NCI-H446 treated with DMSO at 0.1 percent for 48 hours (cell line): Measurements from ENCODE around the gene CRTC1.
A peak's percentile ranks its signal among the peaks of the same experiment; 100 is the strongest.

Experiments used
- DNase-seq: peaks from one replicate; lab custom pipeline; 2025; lab: John Stamatoyannopoulos, UW

The CRTC1 gene

DNA sequence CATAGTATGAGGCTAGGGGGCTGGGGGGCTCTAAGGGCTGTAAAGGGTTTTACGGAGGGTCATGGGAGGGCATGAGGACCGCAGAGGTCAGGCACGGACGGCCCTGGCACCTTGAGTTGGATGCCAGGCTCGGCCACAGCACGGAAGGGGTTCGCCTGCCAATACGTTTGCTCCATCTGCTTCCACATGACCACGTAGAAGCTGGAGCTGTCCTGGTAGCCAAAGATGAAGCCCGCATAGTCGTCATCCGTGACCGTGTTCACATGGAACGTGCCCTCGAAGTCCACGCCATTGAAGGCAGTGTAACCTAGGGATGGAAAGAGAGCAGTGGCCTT, 101.3 kb downstream of the CRTC1 start:
- no peak for DNase-seq

DNA sequence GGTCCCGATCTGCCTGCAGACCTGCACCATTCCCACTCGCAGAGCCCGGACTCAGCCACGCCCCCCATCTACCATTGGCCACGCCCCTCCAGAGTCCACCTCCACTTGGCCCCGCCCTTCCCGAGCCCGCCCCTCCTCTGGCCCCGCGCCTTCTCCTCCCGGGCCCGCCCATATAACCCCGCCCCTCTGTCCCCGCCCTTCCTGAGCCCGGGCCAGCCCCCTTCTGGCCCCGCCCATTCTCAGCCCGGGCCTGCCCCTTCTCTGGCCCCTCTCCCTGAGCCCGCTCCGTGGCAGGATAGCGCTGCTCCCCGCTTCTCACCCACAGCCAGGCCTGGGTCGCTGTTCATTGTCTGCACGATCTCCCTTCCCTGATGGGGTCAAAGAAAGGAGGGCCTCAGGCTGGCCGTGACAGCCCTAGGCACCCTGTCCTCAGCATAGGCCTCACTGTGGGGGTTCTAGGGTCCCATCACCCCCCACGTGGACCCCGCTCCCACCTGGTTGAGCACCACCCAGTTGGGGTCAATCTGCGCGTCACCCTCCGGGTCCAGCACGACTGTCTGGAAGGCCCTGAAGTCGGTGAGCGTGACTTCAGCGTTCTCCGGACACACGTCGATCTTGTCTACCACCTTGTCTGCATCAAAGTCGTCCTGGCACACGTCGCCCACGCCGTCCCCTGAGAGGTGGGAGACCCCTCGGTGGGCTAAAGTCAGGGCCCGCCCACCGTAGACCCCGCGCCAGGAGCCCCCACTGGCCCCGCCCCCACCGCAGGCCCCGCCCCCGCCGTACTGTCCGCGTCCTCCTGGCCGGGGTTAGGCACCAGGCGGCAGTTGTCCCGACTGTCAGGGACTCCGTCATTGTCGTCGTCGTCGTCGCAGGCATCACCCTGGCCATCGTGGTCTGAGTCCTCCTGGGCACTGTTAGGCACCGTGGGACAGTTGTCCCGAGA, 102.0 kb downstream of the CRTC1 start:
- peak; percentile 28 for DNase-seq

DNA sequence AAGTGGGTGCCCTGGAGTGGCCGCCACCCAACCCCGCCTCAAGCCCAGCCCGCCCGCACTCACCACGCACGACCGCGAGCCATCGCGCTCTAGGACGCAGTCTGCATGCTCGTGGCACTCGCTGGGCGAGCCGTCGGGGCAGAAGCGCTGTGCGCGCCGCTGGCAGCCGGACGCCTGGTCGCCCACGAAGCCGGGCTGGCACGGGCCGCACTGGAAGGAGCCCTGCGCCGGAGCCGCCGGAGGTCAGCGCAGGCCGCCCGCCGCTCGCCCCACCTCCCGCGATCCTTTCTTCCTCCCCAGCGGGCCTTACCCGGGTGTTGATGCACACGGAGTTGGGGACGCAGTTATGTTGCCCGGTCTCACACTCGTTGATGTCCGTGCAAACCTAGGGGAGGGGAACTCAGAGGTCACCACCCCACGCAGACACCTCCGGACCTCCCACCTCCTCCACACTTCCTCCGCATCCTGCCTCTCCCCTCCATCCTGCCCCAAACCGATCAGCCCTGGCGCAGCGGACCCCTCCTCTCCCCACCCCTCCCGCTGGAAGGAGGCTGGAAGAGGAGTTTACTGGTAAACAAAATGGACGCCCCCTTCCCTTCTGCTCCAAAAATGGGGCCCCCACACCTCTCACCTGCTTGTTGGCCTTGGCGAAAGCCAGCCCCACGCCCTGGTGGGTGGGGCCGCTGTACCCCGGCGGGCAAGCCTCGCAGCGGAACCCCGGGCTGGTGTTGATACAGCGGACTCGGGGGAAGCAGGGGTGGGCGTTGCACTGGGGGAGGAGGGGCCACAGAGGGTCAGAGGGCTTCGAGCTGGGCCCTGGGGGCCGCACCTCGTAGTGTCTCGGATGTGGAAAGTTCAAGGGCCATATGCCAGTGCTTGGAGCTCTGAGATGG, 105.3 kb downstream of the CRTC1 start:
- DNase-seq: no peak

DNA sequence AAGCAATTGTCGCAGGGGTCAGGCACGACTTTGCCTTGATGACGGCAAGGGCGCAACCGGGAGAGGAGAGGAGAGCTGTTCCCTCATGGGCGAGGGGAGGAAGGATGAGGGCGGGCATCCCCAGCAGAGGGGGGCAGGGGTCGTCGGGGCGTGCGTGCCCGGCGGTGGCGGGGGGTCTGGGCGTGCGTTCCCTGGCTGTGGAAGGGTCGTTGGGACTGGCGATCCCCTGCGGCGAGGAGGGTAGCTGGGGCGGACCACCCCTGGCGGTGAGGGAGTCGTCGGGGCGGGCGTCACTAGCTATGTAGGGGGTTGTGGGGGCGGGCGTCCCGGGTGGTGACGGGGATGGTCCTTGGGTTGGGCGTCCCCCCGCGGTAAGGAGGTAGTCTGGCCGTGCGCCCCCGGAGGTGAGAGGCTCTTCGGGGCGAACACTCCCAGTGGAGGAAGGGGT, 106.0 kb downstream of the CRTC1 start:
- DNase-seq: no peak

DNA sequence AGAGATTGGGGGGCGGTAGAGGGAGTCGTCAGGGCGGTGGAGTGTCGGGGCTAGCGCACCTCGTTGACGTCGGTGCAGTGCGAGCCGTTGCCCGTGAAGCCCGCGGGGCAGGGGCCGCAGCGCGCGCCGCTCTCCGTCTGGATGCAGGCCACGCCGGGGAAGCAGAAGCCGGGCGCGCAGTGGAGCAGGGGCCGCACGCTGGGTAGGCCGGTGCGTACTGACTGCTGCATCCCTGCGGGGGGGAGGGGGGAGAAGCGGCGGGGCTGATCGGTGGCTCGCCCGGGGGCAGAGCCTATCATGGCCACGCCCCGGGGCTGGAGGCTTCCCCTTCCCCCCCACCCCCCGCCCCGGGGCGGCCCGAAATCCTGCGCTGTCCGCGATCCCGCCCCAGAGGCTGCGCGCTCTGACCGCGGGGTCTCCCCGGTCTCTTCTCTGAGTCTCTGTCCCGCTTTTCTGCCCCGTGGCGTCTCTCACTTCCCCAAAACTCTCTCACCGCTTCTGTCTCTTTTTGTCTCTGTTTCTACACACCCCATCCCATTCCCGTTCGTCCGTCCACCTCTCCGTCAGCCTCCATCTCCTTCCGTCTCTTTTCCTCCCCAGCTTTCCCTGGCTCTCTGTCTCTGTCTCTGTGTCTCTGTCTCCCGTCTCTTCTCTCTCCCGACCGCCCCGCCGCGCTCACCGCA, 106.5 kb downstream of the CRTC1 start:
- DNase-seq: no peak

DNA sequence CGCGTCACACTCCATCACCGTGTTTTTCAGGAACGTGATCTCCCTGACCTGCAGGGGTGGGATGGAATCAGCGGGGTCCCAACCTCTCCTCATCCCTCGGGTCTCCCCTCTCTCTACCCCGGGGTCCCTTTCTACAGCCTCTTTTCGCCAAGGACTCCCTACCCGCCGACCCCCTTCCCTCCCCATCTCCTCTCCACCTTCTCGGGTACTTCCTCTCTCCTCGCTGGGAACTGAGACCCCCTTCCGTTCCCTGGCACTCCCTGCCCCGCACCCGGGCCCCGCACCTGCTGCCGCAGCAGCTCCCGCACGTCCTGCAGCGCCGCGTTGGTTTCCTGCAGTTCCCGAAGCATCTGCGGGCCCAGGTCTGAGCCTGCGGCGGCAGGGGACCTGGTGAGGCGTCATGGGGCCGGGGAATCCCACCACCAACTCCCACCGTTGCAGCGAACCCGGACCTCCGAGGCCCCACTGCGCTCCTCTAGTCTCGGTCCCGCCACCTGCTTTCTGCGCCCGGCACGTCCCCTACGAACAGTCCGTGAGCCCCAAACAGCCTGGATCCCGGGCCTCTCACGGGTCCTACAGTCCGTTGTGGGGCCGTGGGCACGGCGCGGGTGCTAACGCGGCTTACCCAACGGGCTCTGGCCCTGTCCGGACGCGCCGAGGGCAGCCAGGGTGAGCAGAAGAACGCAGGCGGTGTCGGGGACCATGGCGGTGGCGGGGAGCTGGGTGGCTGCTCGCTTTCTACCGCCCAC, 107.3 kb downstream of the CRTC1 start, which contains the start of gene COMP:
Gene COMP, minus strand, starts transcription at position 740 of the 749 bp plus-strand sequence. Its CDS starts 36 bp downstream, at position 704.
- no peak for DNase-seq

DNA sequence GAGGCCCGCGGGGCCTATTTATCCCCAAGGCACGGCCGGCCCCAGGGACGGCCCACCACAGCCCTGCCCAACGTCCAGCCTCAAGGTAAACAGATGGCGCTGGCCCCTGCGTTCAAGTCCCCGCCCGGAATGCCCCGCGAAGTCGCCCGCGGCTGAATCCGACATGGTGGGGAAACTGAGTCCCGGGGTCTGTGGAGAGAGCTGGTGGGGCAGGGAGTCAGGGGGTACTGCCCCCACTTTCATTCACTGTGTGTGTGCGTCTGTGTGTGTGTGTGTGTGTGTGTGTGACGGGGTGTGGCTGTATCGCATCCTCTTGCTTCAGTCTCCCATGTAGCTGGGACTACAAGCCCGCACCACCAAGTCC, 107.8 kb downstream of the CRTC1 start:
- DNase-seq: no peak

DNA sequence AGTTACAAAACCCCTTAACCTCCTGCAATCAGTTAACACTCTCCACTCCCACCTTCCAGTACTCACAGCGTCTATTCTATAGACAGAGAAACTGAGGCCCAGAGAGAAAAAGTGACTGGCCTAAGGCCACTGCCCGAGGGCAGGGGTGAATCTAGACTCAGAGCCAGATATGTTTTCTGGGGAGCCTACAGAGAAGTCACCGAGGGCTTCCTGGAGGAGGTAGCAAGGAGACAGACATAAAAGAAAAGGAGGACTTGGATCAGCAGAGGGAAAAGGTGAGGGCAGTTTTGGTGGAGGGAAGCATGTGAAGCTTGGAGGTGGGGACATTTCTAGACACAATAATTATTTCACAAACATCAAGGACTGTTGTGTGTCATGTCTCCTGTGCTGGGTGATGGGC, 109.2 kb downstream of the CRTC1 start:
- no peak for DNase-seq

DNA sequence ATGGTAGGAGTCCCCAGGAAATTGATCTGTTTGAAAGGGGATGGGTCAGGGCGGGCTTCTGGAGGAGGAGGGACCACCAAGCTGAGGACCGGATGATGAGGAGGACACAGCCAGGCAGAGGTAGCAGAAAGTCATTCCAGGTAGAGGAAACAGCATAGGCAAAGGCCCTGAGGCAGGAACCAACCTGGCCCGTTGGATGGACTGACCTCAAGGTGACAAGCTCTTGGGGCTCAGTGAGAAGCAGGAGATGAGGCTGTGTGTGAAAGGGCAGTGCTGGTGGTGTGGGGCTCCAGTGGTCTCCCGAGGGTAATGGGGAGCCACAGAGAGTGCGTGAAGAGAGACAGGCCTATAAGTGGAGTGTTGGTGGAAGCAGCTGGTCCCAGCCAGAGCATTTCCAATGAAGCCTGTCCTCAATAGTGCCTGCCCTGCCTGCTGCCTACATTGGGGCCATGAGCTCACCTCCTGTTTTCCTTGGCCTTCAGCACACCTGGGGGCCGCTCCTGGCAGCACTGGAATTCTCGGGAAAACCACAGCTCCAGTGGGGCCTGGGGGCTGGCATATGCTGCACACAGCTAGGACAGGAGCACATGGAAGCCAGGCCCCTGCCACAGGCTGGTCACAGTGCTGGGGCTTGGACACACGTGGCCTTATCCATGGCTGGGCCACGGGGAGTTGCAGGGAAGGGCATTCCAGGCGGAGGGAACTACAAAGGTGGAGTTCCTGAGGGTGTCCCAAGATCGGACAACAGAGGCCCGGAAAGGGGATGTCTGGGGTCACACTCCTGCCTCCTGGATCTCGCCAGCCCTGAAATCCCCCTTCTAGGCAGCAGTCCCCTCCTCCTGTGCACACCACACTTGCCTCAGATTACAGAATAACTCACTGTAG, 109.9 kb downstream of the CRTC1 start:
- no peak for DNase-seq

DNA sequence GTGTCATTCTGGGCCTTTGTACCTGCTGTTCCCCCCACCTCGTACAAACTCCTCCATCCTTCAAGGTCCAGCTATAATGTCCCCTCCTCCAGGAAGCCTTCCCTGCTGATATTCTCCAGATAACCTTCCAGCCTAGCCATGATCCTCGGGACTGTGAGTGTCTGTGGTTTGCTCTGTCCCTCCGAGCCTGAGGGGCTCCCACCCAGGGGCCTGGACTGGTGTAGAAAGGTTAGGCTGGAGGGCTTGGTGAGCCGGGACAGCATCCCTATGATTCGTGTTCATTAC, 110.5 kb downstream of the CRTC1 start:
- no peak for DNase-seq

DNA sequence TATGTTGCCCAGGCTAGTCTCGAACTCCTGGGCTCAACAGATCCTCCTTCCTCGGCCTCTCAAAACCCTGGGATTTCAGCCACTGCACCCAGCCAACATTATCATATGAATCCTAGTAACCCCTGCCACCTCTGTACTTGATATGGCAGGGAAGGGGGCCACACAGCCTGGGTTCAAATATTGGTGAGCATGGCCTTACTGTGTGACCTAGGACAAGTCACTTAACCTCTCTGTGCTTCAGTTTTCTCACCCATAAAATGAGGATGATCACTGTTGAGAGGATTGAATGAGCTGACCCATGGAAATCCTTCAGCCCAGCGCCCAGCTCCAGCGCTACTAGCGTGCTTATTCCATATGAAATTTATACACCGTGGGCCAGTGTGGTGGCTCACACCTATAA, 111.2 kb downstream of the CRTC1 start:
- no peak for DNase-seq

DNA sequence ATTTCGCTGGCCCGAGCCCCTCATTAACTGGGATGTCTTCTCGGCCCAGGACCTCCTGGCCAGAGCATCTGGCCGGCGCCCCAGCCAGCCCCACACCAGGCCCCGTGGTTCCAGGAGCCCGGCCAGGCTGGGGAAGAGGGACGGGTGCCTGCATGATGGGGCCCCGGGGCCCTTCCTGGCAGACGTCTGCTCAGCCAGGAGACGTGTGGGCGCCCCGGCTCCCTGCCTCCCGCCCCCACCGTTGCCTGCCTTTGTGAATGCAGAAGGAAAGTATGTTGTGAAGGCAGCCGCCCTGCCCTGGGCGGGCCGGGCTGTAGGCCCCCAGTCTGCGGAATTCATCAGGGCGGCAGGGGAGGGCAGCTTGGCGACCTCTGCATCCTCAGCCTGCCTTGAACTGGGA, 112.1 kb downstream of the CRTC1 start:
- DNase-seq: no peak

DNA sequence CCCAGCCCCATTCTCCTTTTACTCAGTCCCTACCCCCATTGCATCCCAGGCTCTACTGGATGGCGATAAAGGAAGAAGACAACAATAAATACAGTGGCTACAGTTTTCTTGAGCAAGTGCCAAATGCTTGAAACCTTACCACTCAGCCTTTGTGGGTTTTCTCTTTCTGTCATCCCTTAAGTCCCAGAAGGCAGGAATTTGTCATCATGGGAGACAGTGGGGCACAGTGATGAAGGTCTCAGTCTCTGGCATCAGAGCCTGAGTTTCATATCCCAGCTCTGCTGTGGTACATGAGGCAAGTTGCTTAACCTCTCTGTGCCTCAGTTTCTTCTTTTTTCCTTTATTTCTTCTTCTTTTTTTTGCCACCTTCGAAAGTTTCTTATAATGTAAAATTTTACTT, 112.8 kb downstream of the CRTC1 start:
- no peak for DNase-seq

DNA sequence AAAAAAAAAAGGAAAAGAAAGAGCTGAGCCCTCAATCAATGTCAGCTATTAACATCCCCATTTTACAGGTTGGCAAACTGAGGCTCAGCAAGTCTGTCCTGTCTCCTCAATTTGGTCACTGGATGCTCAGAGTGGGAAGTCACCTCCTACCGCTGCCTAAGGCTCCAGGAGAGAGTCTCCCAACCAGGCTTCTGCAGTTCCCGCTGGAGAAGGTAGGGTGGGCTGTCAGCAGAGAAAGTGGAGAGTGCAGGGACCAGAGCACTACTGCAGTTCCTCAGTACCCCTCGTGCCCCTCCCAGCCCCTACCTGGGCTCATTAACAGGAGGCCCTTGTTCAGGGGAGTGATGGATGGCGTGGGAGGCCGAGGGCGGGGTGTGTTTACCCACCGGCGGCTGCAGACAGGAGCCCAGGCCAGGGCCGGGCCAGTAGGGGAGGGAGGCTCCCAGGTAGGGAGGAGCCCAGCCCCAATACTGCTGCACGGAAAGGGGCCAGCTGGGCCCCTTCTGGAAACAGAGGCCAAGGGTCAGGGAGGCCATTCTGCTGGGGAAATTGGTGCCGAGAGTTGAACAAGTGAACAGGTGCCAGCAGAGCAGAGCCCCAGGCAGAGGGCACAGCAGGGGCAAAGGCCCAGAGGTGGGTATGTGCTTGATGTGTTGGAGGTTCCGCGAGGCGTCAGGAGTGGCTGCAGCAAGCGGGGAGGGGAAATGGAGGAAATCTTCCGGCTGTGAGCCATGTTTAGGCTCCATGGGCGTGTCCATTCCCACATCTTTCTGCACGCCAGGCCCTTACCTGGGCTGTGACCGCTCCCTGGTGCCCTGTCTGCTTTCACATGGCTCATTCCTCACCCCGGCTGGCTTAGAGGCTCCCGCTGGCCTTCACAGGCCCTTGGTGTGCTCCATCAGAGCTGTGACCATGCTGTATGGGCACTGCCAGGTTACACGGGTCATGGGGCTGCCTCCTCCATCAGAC, 115.2 kb downstream of the CRTC1 start:
- no peak for DNase-seq

DNA sequence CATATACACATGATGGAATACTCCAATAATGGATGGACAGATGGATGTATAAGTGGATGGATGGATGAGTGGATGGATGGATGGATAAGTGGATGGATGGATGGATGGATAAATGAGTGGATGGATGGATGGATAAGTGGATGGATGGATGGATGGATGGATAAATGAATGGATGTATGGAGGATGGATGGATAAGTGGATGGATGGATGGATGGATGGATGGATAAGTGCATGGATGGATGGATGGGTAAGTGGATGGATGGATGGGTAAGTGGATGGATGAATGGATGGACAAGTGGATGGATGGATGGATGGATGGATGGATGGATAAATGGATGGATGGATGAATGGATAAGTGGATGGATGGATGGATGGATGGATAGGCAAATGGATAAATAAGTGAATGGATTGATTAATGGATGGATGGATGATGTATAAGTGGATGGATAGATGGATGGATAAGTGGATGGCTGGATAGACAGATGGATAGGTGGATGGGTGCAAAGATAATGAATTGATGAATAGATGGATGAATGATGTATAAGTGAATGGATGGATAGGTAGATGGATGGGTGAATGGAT, 116.0 kb downstream of the CRTC1 start:
- DNase-seq: no peak

DNA sequence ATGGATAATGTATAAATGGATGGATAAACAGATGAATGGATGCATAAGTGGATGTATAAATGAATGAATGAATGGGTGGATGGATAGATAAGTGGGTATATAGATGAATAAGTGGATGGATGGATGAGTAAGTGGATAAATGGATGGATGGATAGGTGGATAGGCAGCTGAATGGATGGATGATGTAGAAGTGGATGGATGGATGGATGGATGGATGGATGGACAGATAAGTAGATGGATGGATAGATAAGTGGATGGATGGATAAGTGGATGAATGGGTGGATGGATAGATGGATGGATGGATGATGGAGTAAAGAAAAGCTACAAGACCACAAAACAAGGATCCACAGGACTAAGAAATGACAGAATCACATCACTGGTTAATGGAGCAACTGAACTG, 116.6 kb downstream of the CRTC1 start:
- no peak for DNase-seq

DNA sequence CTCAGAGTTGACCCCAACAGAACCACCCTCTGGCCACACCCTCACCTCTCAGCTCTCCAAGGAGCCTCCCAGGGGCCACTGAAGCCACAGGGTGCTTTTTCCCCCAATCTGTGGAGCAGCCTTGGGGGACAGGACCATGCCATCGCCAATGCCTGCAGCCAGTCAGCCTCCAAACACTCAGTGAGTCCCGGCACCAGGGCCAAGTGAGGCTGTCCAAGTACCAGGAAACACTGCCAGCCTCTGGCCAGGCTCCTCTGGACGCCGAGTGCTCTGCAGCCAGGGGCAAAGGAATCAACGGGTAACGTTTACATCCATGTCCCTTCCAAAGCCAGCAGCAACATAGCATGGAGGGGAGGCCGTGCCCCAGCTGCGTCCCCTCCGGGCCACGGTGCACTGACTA, 117.2 kb downstream of the CRTC1 start:
- no peak for DNase-seq

DNA sequence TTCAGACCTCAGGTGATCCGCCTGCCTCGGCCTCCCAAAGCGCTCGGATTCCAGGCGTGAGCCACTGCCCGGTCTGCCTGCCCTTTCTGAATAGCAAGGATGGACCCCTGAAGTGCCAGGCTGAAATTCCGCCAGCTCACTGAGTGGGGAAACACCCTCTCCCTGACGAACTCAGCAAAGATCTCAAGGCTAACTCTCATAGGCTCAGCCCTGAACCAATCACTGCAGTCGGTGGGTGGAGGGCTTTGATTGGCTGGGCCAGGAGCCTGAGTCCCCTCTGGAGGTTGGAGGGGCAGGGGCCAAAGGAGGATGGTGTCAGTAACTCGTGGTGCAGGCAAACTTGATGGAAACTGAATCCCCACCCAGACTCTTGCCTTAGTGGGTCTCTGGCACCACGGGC, 118.9 kb downstream of the CRTC1 start:
- no peak for DNase-seq

DNA sequence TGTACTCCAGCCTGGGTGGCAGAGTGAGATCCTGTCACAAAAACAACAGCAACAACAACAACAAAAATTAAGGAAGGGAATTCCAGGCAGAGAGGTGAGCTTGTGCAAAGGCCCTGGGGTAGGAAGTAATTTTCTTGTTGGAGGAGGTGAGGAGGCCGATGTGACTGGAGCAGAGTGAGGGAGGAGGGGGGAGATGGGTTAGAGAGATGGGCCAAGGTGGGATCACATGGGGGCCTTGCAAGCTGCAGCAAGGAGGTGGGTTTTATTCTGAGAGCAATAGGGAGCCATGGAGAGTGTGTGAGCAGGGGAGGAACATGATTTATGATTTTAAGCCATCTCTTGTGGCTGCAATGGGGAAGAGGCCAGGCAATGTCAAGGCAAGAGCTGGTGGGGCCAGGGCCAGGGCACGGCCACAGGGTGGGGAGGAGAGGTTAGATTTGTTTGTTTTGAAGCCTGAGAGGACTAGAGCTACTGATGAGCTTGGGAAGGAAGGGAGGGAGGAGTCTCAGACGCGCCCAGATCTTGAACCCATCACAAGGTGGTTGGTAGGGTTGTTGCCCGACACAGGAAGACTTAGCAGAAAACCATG, 120.2 kb downstream of the CRTC1 start:
- DNase-seq: no peak
